Measurements from ENCODE around the gene GJD4.

The GJD4 gene

DNA sequence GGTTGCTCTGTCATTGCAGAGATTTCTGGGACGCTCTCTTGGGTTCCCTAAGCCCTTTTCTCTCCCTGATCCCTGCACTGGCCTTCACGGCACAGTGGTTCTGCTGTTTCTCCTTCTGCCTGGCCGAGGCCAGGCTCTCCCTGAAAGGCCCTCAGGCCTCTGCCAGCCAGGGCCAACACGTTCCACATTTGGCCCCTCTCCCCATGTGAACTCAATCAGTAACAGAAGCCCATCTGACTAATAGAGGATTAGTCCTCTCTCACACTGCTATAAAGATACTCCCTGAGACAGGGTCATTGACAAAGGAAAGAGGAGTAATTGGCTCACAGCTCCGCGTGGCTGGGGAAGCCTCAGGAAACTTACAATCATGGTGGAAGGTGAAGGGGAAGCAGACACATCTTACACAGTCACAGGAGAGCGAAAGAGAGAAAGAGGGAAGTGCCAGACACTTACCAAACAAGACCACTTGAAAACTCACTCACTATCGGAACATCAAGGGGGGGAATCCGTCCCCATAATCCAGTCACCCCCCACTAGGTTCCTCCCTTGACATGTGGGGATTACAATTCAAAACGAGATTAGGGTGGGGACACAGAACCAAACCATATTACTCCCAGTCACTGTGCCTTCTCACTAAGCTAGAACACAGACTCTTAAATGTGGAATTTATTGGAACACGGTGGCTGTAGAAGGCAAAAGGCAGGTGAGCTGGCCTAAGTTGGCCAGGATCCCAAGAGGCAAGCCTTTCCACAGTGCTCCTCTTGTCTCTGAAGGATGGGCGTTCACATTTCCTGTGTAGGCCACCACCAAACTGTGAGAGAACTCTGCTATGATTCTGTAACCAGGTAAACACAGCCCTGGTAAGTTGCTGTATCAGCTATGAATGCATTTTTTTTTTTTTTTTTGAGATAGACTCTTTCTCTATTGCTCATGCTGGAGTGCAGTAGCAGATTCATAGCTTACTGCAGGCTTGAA lies 28.2 kb downstream of the GJD4 start:
- peaks cover 13% of the 10 kb centered on the region for H3K4me1 Mint-ChIP-seq
- H3K9me3 Mint-ChIP-seq: peaks cover 6% of the 10 kb centered on the region
- H3K4me3 Mint-ChIP-seq: no peak overlapping the region
- H3K36me3 Mint-ChIP-seq: no peaks in the 10 kb centered on the region
- peaks cover 21% of the 10 kb centered on the region for H3K27me3 Mint-ChIP-seq
- no peak overlapping the region for H3K27ac Mint-ChIP-seq

DNA sequence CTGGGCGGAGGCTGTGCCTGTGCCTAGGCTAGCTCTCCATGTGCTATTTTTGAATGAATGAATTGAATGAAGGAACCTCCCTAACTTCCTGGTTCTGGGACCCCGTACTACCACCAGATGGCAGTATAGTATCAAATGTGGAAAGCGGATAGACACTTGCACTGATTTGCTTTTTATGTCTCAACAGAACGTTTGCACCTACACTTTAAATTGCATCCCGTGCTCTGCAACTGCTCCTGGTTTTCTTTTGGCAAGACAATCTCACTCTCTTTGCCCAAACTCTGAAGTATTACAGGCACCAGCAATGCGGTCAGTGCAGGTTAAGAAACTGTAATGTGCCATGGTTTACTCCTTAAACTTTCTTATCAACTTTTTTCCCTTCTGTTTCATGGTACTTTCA lies 30.4 kb downstream of the GJD4 start:
- Mint-ChIP-seq H3K4me3 (no peak overlapping the region), H3K4me1 (peaks cover 21% of the 10 kb centered on the region), H3K27ac (no peak overlapping the region), H3K9me3 (no peaks in the 10 kb centered on the region), H3K36me3 (no peaks in the 10 kb centered on the region), H3K27me3 (peaks cover 24% of the 10 kb centered on the region)

DNA sequence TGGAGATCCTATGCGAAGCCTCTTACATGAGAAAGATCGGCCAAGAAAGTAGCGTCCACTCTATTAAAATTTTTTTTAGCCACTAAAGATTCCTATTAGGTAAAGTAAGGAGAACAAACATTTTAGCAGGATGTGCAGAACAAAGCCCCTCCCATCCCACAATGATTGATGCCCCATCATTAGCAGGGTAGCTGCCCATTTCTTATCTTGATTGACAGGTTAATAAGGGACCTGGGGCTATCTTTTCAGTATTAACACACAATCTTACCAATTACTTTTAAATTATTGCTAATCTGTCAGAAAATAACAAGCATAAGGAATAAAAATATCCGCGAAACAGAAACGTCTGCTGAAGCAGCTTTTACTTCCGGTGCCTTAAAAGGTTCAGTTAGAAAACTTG lies 31.8 kb downstream of the GJD4 start:
- Mint-ChIP-seq H3K27ac (no peak overlapping the region), H3K4me3 (peak overlapping the region; percentile 23), H3K36me3 (no peaks in the 10 kb centered on the region), H3K4me1 (peaks cover 21% of the 10 kb centered on the region), H3K9me3 (no peaks in the 10 kb centered on the region), H3K27me3 (peaks cover 24% of the 10 kb centered on the region)

DNA sequence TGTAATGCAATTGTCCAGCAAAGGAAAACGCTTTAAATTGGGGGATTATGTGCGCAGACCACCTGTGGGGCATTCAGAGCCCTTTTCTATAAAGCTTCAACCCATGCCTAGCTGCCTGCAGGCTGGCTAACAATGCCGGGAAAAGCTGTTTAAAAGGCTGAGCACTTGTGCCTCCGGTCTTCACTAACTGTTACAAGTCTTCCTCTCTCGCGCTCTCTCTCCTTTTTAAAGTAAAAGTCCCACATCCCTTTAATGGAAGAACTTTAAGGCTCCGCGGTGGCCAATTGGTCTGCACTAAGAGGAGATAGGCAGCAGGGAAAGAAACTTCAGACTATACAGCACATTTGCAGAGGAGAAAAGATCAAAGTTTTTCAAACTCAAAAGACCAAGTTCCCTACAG lies 32.3 kb downstream of the GJD4 start:
- peaks cover 26% of the 10 kb centered on the region for H3K27me3 Mint-ChIP-seq
- no peaks in the 10 kb centered on the region for H3K9me3 Mint-ChIP-seq
- no peak overlapping the region for H3K4me3 Mint-ChIP-seq
- no peaks in the 10 kb centered on the region for H3K36me3 Mint-ChIP-seq
- peaks cover 24% of the 10 kb centered on the region for H3K4me1 Mint-ChIP-seq
- H3K27ac Mint-ChIP-seq: no peak overlapping the region

DNA sequence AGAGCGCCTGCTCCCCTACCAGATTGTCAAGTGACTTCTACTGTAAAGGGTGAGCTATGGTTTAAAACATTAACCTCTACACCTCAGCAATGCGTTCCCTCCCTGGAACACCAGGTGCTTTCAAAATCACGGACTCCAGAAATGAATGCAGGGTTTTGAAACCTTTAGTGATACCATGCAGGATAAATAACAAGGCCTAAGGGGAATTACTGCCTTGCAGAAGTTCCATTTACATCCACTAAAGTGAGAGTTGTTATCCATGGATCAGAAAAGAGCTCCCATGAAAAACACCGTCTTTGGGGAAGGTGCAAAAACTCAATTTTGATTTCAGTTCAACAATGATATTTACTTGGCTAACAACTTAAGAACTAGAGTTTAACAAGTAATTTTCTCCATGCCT lies 33.0 kb downstream of the GJD4 start:
- Mint-ChIP-seq H3K36me3 (no peaks in the 10 kb centered on the region), H3K27ac (no peak overlapping the region), H3K4me3 (no peak overlapping the region), H3K27me3 (peaks cover 26% of the 10 kb centered on the region), H3K4me1 (peaks cover 29% of the 10 kb centered on the region), H3K9me3 (no peaks in the 10 kb centered on the region)

DNA sequence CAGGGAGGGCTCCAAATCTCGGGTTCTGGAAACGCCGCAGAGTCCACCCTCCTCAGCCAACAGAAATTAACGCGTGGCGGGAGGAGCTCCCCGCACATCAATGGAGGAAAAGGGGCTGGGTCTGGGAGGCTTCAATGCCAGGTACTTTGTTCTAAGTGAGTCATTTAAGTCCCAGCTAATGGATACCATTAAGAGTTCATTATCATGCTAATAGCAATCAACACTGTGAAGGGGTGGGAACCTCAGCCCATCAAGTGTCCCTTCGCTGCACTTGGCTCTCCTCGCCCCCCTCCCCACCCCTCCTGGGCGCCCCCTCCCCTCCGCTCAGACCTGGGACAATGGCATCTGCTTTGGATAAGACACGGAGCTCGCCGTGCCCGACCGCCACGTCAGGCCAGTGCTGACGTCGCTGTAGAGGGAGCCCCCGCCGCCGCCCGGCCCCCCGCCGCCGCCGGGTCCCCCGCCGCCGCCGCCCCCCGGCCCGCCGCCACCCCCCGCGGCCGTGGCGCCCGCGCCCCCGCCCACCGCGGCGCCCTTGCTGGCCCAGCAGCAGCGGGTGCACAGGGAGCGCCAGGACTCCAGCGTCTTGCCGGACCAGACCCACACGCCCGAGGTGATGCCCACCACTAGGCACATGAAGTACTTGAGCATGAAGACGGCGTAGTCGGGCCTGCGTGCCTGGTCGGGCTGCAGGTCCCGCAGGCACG lies 34.0 kb downstream of the GJD4 start:
- H3K9me3 Mint-ChIP-seq: no peaks in the 10 kb centered on the region
- H3K4me3 Mint-ChIP-seq: peak overlapping the region; percentile 76
- H3K27me3 Mint-ChIP-seq: peaks cover 29% of the 10 kb centered on the region
- no peak overlapping the region for H3K27ac Mint-ChIP-seq
- peaks cover 39% of the 10 kb centered on the region for H3K4me1 Mint-ChIP-seq
- H3K36me3 Mint-ChIP-seq: no peaks in the 10 kb centered on the region

DNA sequence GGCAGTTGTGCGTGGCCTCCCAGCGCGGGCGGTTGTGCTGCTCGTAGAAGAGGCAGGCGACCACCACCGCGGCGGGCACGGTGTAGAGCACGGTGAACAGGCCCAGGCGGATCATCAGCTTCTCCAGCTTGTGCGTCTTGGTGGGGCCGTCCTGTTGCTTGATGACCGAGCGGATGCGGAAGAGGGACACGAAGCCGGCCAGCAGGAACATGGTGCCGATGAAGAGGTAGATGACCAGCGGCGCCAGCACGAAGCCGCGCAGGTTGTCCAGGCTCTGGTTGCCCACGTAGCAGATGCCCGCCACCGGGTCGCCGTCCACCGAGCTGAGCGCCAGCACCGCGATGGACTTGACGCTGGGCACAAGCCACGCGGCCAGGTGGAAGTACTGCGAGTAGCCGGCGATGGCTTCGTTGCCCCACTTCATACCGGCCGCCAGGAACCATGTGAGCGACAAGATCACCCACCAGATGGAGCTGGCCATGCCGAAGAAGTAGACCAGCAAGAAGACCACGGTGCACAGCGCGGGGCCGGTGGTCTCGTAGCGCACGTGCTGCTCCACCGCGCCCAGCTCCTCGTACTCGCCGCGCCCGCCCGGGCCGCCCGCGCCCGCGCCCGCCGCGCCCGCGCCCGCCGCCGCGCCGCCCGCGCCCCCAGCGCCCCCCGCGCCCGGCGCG lies 34.7 kb downstream of the GJD4 start:
- H3K27ac Mint-ChIP-seq: no peak overlapping the region
- H3K36me3 Mint-ChIP-seq: no peaks in the 10 kb centered on the region
- H3K4me1 Mint-ChIP-seq: peaks cover 45% of the 10 kb centered on the region
- no peaks in the 10 kb centered on the region for H3K9me3 Mint-ChIP-seq
- H3K27me3 Mint-ChIP-seq: peaks cover 31% of the 10 kb centered on the region
- peak overlapping the region; percentile 76 for H3K4me3 Mint-ChIP-seq

DNA sequence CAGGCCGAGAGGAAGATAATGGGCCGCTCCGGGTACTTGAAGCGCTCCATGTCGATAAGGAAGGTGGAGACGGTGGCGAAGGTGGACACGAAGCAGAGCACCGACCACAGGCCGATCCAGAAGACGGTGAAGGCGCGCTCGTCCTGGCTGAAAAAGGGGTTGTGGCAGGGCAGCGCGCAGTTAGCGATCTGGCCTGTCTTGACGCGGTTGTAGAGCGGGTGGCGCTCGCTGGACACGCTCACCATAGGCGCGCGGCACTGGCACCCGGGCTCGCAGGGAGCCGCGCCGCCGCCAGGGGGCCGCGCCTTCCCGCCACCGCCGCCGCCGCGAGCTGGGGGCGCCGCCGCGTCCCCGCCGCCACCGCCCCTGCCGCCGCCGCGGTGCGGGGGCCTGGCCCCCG lies 35.3 kb downstream of the GJD4 start:
- no peaks in the 10 kb centered on the region for H3K9me3 Mint-ChIP-seq
- H3K4me3 Mint-ChIP-seq: peak overlapping the region; percentile 88
- H3K36me3 Mint-ChIP-seq: no peaks in the 10 kb centered on the region
- no peak overlapping the region for H3K27ac Mint-ChIP-seq
- peaks cover 29% of the 10 kb centered on the region for H3K27me3 Mint-ChIP-seq
- peaks cover 46% of the 10 kb centered on the region for H3K4me1 Mint-ChIP-seq

DNA sequence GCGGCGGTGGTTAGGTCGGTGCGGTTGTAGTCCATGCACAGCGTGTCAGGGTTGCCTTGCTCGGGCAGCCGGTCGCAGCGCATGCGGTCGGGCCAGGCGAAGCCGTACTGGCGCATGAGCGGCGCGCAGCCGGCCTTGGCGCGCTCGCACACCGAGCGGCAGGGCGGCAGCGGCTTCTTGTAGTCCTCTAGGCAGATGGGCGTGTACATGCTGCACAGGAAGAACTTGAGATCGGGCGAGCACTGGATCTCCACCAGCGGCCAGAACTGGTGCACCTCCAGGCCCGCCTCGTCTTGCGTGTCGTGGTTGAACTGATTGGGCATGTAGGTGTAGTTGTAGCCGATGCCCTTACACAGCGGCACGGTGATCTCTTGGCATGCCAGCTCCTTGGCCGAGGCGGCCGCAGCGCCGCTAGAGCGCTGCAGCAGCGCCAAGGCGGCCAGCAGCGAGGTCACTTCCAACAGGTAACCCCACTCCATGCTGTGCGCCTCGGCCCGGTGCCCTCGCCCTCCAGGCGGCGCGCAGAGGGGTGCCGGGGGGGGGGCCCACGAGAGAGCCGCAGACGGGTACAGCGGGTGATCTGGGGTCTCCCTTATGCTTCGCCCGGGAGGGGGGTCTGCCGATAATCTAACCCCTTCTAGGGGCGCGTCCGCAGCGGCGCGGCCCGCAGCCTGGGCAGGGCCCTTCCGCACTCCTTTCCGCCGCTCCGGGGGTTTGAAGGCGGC lies 36.0 kb downstream of the GJD4 start:
- Mint-ChIP-seq H3K4me3 (peak overlapping the region; percentile 84), H3K4me1 (peaks cover 41% of the 10 kb centered on the region), H3K9me3 (no peaks in the 10 kb centered on the region)

DNA sequence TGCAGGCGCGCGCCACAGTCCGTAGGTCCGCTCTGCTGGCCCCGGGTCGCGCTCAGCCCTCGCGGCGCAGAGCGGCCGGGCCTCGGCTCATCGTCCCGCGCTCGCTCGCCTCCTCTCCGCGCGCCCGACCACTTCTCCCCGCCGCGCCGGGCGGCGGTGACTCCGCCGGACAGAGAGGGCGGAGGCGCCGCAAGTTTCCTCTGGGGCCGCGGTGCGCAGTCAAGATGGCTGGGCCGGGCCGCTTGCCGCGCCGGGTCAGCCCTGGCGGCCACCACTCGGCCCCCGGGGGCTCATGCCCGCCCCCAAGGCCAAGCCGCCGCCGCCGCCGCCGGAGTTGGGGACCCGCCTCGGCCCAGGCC lies 36.5 kb downstream of the GJD4 start:
- no peaks in the 10 kb centered on the region for H3K36me3 Mint-ChIP-seq
- H3K4me3 Mint-ChIP-seq: peak overlapping the region; percentile 94
- H3K27me3 Mint-ChIP-seq: peaks cover 20% of the 10 kb centered on the region

More for the DNA sequence above, 36.0 kb downstream of the GJD4 start:
- Mint-ChIP-seq H3K36me3 (no peaks in the 10 kb centered on the region), H3K27ac (no peak overlapping the region), H3K27me3 (peaks cover 23% of the 10 kb centered on the region)

DNA sequence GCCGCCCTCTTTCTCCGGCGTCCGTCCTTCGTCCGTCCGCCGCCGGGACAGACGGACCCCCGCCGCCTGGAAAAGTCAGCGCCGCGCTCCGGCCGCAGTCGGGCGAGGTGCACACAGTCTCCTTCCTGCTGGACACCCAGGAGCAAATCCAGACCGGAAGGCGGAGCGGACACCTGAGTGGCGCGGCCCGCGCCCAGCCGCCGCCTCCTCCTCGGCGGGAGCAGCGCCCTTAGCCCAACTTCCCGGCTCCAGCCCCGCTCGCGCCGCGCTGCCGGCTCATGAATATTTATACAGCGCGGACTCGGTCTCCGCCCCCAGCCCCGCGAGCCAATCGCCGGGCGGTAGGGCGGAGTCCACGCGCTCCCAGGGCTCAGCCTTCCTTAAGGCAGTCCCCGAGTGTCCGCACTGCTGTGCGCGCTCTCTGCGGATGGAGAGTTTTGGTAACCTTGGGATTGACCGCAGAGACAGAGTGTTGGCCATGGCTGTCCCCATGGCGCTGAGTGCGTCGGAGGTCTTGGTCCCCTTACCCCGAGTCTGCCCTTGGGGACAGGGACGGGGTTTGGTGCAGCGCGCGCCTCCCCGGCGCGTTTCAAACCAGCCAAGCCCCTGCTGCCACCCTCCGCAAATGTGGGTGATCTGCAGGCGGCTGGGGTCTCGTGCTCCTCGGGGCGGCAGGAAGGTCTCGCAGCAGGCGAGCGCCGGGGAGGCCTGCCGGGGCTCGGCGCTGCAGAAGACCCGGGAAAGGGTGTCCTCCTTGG lies 37.1 kb downstream of the GJD4 start, which contains the start of gene FZD8:
Gene FZD8 (minus strand): TSS at position 262 of the 758 bp plus-strand sequence. CDS start 867 bp downstream, outside the sequence.
- Mint-ChIP-seq H3K4me1 (peaks cover 34% of the 10 kb centered on the region), H3K27ac (no peak within 1 kb of the TSS), H3K4me3 (peak within 1 kb of the TSS; percentile 94), H3K36me3 (no peaks in the 10 kb centered on the region), H3K9me3 (no peaks in the 10 kb centered on the region), H3K27me3 (peaks cover 18% of the 10 kb centered on the region)

More for the DNA sequence above, 36.5 kb downstream of the GJD4 start:
- H3K9me3 Mint-ChIP-seq: no peaks in the 10 kb centered on the region
- H3K27ac Mint-ChIP-seq: no peak overlapping the region
- H3K4me1 Mint-ChIP-seq: peaks cover 39% of the 10 kb centered on the region

DNA sequence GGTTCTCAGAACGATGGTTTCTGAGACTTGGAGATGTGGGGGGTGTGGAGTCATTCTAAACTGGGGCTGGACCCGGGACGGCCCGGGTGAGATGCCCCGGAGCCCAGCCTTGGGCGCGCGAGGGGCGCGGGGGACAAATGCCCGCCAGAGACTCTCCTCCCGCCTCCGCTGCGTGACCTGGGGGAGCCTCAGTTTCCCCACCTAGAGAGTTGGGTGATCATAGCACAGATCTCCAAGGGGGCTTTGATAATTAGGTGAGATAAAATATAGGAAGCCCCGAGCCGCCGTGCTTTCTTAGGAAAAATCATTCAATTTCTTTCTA lies 37.6 kb downstream of the GJD4 start:
- H3K4me1 Mint-ChIP-seq: peaks cover 33% of the 10 kb centered on the region
- peaks cover 16% of the 10 kb centered on the region for H3K27me3 Mint-ChIP-seq
- H3K27ac Mint-ChIP-seq: no peak overlapping the region
- peak overlapping the region; percentile 94 for H3K4me3 Mint-ChIP-seq
- H3K36me3 Mint-ChIP-seq: no peaks in the 10 kb centered on the region
- H3K9me3 Mint-ChIP-seq: no peaks in the 10 kb centered on the region

DNA sequence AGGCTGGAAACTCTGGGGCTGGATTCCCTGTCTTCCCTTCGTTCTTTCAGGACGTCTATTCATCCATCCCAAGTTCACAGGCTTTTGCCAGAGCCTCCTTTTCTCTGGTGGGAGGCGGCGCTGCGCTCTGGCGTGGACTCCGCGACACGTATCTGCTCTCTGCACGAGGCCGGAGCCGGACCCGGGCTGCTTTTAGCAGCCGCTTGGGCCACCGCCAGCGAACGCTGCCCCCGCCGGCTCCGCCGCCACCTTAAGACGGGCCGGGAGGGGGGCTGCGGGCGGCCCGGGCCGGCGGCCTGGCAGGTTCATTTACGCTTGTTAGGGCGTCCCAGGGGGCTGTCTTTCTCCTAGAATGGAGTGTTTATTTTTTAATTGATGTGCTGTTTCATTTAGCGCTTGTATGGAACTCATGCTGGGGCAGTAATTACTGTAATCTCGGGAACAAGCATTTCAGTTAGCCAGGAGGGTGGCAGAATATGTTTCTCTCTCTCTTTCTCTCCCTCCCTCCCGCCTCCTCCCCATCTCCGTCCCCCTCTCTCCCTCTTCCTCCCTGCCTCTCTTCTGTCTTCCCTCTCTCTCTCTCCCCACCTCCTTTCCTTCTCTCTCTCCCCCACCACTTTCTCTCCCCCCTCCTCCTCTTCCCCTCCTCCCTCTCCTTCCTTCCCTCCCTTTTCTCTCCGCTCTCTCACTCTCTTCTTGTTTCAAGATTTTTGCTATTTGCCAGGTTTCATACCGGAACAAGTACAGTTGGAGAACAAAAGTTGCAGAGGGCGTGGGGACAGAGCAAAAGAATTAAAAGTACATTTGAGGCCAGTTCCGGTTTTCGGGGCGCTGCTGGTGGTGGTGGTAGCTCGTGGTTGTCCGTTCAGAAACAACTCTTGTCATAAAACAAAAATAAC lies 38.3 kb downstream of the GJD4 start:
- Mint-ChIP-seq H3K27ac (no peak overlapping the region), H3K27me3 (peaks cover 10% of the 10 kb centered on the region)

More for the DNA sequence above, 38.3 kb downstream of the GJD4 start:
- Mint-ChIP-seq H3K9me3 (no peaks in the 10 kb centered on the region), H3K4me1 (peaks cover 33% of the 10 kb centered on the region), H3K36me3 (no peaks in the 10 kb centered on the region), H3K4me3 (peak overlapping the region; percentile 94)

Measured in activated naive CD4-positive, alpha-beta T cell treated with anti-CD3 and anti-CD28 coated beads, Interleukin-2, amount 50 U/mL, for 24 hours (primary cell).